Forelimb muscle (tissue), 1 donor: Measurements from ENCODE around the gene NCLN. TPM values are rescaled to one million over a fixed set of nuclear protein-coding genes. Genes with fewer than 3 reads are reported as not detected.

Experiments
- DNase-seq: peaks from one replicate; pipeline ENCODE4 v3.0.0-alpha.2; 2013; ENCODE audit warnings: low read depth
- polyA plus RNA-seq: library from polyadenylated mRNA; unstranded; fragments of 120-200 nt; gene quantifications from one replicate; pipeline ENCODE4 v1.2.1, GENCODE V29; 2013; ENCODE audit not compliant: insufficient read length

Gene NCLN, protein sequence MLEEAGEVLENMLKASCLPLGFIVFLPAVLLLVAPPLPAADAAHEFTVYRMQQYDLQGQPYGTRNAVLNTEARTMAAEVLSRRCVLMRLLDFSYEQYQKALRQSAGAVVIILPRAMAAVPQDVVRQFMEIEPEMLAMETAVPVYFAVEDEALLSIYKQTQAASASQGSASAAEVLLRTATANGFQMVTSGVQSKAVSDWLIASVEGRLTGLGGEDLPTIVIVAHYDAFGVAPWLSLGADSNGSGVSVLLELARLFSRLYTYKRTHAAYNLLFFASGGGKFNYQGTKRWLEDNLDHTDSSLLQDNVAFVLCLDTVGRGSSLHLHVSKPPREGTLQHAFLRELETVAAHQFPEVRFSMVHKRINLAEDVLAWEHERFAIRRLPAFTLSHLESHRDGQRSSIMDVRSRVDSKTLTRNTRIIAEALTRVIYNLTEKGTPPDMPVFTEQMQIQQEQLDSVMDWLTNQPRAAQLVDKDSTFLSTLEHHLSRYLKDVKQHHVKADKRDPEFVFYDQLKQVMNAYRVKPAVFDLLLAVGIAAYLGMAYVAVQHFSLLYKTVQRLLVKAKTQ
- 26.0 TPM for polyA plus RNA-seq

DNA sequence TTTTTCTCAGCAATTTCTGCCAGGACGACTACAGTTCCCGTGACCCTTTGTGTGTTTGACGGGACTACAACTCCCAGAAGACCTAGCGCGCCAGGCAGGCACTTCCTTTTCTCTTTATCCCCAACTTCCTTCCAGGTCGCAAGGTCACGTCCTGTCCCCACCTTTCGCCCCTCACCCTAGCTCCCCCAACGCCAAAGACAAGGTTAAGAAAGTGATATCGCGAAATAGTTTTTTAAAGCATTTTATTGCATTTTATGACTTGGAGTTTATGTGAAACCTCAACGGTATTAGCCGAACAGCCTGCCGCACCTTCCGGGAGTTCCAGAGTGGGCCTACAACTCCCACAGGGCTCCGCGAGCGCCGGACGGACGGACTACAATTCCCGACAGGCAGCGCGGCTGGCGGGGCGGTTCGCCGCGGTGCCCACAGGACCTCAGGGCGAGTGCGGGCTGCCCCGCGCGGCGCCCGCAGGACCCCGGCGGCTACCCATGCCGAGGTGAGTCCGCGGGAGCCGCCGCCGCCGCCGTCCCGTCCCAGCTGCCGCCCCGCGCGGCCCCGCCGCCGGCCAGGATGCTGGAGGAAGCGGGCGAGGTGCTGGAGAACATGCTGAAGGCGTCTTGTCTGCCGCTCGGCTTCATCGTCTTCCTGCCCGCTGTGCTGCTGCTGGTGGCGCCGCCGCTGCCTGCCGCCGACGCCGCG is at the start of gene NCLN:
NCLN (plus strand) TSS at position 470 of the 699 bp plus-strand sequence; CDS start at position 571, 101 bp downstream.
- peak; percentile 96 for DNase-seq

DNA sequence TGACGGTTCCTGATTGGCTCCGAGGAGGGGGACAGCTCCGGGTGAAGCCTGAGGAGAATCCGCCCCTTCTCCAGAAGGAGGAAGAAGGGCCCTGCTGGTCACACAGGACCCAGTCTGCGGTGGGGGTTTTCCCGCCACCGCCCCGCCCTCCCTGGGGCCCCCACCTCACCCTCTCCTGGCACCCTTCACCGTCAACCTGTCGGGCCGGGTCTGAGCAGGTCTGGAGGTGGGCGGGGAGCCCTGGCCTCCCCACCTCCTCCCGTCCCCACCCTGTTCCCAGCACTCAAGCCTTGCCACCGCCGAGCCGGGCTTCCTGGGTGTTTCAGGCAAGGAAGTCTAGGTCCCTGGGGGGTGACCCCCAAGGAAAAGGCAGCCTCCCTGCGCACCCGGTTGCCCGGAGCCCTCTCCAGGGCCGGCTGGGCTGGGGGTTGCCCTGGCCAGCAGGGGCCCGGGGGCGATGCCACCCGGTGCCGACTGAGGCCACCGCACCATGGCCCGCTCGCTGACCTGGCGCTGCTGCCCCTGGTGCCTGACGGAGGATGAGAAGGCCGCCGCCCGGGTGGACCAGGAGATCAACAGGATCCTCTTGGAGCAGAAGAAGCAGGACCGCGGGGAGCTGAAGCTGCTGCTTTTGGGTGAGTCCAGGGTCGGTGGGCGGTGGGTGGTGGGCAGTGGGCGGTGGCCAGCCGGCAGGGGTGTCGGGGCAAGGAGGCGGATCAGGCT is 49.6 kb upstream of the NCLN start, which contains the start of gene GNA15:
GNA15 (plus strand) TSS at position 73 of the 723 bp plus-strand sequence; CDS start at position 491, 418 bp downstream.
- no peak for DNase-seq

DNA sequence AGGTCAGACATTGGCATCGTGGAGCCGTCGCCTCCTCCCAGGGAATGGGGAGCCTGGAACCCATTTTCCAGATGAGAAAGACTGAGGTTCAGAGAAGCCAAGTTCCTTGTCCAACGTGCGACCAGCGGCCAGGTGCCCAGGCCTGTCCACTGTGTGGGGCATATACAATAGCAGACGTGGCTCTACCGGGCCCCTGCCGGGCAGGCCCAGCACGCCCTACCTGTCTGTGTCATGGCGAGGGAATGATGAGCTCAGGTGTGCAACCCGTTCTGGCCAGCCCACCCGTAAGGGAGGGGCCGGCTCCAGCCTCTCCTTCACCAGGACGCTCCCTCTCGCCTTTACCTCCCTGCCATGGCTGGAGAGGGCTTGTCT is 49.1 kb upstream of the NCLN start:
- DNase-seq = no peak

DNA sequence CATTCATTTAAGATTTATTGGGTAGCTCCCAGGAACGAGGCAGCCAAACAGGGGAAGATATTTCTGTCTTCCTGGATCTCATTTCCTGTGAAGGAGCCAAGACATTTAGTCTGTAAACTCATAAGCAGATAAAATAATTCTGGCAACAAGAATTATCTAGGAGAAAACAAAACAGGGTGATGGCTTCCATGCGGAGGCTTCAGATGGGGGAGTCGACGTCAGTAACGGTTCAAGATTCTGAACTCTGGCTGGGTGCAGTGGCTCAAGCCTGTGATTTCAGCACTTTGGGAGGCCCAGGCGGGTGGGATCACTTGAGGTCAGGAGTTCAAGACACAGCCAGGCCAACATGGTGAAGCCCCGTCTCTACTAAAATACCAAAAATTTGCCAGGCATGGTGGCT is 48.6 kb upstream of the NCLN start:
- DNase-seq = no peak

DNA sequence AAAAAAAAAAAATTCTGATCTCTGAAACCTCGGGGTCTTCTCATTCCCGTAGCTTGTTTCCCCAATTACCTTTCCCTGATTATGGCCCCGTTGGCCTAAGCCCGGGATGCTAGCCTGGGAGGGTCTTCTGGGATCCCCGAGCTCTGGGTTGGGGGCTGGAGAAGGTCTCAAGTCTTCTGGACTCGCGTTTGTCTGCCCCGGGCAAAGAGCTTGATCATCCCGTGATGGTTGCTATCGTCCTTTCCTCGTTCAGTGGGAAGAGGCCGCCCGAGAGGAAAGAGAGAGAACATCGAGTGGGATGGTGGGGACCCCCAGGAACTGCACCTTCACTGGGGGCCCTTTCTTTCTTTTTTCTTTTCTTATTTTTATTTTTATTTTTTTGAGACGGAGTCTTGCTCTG is 47.5 kb upstream of the NCLN start:
- no peak for DNase-seq

DNA sequence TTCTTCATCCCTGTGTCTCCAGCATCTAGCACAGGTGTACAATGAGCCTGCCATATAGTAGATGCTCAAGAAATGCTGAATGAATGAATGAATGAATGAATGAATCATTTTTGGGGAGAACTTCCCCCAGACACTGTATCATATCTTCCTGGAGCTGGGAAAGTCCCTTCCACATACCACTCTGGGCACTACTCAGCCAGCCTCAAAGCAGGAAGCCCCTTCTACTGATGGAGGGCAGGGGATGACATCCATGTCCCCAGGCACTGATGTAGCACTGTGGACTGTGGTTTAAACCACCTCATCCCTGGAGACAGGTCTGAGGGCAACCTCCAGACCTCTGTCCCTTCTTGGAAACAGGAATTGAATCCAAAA is 45.1 kb upstream of the NCLN start:
- DNase-seq = no peak

DNA sequence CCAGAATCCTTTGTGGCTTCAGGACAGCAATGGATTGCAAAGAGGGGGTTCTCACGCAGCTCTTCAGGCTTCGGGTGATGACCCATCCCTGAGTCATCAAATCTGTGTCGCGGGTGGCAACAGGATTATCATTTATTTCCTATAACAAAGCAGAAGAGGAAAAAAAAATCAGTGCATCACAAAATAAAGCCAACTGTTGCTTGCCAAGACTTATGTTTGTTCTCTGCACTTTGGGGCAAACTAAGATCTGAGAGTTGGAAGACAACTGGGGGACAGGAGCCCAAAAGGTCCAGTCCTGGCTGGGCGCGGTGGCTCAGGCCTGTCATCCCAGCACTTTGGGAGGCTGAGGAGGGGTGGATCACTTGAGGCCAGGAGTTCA is 43.4 kb upstream of the NCLN start:
- DNase-seq = no peak

DNA sequence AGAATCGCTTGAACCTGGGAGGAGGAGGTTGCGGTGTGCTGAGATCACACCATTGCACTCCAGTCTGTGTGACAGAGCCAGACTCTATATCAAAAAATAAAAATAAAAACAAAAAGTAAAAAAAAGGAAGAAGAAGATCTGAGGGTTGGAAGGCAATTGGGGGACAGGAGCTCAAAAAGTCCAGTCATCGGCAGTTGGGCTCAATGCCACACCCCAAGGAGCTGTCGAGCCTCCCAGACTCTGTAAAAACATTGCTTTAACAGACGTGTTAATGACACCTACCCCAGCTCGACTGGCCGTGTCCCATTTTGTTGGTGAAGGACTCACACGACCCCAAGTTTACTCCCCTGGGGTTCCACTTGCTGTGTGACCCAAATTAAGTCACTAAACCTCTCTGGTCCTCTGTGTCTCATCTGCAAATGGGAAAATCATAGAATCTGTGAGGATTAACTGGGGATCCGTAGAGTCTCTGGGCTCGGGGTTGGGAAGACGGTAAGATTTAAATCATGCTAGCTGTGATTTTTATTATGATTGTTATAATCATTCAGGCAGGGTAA is 42.9 kb upstream of the NCLN start:
- DNase-seq = no peak

DNA sequence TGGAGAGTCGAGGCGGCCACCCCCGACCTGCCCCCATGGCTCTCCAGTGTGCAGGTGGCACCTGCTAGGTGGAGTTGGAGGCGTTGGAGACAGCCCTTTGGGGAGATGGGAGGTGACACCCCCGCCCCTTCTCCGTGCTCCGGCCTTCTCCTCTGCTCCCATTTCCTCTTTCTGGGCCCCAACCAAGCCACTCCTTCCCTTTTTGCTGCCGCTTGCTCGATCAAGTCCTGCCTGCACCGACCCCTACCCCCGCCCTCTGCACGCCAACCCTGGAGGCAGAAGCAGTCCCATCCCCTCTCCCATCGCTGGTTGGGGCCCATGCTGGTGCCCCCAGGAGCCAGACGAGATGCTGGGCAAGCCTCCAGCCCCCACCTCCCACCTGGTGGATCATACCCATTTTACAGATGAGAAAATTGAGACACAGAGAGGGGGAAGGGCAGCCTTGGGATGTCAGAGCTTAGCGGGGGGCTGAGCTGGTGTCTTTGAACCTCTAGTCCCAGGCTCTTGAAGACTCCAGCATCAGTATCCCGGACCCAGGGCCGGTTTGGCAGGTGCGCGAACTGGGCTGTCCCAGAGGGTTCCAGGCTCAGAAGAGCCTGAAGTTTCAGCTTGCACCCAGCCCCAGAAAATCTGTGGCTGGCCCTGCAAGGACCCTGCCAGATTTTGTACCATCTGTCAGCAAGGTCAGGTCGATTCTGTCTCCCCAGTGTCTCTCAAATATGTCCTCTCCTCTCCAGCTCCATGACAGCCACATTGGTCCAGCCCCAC is 39.6 kb upstream of the NCLN start:
- no peak for DNase-seq

DNA sequence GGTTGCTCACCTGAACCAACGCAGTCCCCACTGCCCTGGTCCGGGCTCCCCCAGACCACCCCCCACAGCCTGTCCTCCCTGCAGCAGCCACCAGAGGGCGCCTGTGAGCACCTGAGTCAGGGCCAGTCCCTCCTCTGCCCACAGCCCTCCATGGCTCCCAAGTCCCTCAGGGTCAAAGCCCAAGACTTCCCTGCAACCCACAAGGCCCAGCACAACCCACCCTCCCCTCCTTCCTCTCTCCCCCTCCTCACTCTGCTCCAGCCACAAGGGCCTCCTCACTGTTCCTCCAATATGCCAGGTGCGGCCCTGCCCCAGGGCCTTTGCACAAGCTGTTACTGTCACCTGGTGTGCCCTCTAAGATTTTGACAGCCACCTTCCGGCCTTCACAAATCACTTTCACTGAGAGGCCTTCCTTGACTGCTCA is 39.0 kb upstream of the NCLN start:
- no peak for DNase-seq

DNA sequence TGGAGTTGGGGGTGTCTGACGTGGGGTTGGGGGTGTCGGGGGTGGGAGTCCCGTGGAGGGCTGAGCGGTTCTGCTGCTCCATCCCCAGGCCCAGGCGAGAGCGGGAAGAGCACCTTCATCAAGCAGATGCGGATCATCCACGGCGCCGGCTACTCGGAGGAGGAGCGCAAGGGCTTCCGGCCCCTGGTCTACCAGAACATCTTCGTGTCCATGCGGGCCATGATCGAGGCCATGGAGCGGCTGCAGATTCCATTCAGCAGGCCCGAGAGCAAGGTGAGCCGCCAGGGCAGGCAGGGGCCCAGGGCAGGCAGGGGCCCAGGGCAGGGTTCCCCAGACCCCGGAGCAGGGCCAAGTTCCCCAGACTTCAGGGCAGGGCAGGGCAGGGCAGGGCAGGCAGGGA is 37.2 kb upstream of the NCLN start:
- no peak for DNase-seq

DNA sequence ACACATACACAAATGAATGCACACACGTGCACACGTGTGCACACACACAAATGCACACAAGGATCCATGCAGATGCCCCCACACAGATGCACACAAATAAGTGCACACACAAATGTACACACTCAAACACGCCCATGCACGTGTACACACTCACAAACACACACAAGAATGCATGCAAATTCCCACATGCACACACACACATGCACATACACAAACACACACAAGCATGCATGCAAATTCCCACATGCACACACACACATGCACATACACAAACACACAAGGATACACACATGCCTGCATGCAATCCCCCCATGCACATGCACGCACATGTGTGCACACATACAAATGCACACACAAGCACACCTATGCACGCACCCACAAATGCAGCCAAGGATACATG is 36.6 kb upstream of the NCLN start:
- DNase-seq = no peak

DNA sequence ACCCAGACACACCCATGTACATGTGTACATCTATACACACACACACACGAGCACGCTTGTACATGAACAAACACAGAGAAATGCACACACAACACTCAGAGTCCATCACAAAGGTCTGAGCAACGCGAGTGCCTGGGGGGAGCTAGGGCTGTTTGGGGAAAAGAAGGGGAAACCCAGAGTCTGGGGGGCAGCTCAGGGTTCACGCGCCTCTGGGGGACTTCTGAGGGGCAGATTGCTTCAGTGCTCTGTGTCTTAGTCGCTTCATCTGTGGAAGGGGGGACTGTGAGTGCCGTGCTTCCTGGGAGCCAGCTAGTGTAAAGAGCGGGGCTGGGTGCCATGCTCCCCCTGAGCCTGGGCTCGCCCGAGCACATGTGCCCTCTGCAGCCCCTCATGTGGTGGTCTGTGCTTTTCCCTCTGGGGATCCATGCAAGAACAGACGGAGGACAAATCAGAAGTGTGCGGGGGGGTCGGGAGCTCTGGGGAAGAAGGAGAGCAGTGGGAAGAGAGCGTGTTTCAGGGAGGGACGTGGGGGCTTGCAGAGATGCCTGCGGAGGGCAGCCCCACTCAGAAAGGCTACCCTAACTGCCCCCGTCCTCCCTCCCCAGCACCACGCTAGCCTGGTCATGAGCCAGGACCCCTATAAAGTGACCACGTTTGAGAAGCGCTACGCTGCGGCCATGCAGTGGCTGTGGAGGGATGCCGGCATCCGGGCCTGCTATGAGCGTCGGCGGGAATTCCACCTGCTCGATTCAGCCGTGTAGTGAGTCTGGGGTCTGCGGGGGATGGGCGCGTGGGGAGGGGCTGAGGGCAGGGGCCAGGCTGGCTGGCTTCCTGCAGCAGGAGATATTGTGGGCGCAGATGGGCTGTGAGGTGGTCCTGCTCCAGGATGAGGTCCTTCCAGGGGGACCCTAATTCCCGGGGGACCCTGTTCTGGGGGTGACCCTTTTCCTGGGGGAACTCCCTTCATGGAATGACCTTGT is 35.9 kb upstream of the NCLN start:
- no peak for DNase-seq

DNA sequence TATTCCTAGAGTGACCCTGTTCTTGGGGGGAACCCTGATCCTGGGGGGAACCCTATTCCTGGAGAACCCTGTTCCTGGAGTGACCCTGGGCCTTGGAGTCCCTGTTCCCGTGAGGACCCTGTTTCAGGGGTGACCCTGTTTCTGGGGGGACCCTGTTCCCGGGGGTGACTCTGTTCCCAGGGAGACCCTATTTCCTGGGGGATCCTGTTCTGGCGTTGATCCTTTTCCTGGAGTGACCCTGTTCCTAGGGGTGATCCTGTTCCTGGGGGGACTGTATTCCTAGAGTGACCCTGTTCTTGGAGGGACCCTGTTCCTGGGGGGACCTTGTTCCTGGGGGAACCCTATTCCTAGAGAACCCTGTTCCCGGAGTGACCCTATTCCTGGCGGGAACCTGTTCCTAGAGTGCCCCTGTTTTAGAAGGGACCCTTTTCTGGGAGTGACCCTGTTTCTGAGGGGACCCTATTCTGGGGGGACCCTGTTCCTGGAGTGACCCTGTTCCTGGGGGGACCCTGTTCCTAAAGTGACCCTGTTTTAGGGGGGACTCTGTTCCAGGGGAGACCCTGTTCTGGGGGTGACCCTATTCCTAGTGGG is 34.9 kb upstream of the NCLN start:
- no peak for DNase-seq

DNA sequence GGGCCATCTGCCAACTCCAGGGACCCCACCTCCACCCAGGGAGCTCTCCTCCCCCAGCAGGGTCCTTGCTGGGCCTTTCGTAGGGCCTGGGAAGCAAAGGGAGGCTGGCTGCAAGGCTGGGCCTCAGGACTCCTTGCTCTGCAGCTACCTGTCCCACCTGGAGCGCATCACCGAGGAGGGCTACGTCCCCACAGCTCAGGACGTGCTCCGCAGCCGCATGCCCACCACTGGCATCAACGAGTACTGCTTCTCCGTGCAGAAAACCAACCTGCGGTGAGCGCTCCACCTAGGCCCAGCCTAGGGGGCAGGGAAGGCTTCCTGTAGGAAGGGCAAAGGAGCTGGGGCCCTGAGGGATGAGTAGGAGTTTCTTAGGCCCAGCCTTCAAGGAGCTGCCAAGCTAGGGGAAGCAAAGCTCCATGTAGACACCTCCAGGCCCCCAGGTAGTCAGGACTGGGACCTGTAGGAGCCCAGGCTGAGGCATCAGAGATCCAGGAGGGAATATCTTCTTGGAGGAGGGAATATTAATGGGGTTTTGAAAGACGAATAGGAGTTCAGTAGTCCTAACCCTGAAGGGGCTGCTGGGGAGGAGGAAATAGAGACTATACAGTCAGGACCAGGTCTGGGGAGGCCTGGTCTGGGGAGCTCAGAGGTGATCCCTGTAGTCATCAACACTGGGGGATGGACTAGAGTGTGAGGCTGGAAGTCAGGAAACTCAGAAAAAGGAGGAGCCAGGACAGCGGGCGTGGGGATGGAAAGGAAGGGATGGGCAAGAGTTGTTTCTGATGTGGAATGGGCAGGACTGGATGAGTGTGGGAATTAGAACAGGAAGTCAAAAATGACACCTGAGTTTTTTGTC is 33.9 kb upstream of the NCLN start:
- DNase-seq = no peak

DNA sequence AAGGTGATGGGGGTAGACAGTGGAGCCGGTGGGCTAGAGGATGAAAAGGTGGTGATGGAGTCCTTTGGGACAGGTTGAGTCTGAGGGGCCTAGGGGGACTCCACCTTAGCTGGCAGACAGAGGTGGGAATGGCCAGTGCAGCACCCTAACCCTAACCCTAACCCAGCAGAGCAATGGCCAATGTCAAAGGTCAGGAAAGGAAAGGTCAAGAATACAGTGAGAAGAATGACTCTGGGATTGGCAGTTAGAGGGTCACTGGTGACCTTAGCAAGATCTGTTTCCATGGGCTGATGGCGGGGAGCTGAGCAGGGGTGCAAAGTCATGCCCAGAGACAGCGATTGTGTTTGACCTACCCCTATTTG is 33.3 kb upstream of the NCLN start:
- no peak for DNase-seq

DNA sequence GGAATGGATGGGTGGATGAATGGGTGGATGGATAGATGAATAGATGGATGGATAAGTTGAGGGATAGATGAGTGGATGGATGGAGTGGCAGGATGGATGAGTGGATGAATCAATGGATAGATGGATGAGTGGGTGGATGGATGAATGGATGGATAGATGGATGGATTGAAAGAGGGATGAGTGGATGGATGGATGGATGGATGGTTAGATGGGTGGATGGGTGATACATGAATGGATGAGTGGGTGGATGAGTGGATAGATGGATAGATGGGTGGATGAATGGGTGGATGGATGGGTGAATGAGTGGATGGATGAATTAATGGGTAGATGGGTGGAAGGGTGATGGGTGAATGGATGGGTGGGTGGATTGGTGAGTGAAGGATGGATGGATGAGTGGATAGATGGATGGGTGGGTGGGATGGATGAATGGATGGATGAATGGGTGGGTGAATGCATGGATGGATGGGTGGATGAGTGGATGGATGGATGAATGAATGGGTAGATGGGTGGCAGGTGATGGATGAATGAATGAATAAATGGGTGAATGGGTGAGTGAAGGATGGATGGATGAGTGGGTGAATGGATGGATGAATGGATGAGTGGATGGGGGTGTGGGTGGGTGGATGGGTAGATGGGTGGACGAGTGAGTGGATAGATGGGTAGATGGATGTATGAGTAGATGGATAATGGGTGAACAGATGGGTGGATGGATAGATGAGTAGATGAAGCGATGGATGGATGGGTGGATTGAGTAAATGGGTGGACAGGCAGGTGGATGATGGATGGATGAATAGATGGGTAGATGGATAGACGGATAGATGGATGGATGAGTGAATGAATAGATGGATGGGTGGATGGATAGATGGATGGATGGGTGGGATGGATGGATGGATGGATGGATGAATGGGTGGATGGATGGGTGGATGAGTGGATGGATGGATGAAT is 32.2 kb upstream of the NCLN start:
- no peak for DNase-seq
